Activated naive CD4-positive, alpha-beta T cell (primary cell): ENCODE measurements around the gene PERM1.

Experiments
- DNase-seq, 4 experiments: peaks; one replicate each; lab custom pipeline; 2025; lab: John Stamatoyannopoulos, UW

PERM1 gene

DNA sequence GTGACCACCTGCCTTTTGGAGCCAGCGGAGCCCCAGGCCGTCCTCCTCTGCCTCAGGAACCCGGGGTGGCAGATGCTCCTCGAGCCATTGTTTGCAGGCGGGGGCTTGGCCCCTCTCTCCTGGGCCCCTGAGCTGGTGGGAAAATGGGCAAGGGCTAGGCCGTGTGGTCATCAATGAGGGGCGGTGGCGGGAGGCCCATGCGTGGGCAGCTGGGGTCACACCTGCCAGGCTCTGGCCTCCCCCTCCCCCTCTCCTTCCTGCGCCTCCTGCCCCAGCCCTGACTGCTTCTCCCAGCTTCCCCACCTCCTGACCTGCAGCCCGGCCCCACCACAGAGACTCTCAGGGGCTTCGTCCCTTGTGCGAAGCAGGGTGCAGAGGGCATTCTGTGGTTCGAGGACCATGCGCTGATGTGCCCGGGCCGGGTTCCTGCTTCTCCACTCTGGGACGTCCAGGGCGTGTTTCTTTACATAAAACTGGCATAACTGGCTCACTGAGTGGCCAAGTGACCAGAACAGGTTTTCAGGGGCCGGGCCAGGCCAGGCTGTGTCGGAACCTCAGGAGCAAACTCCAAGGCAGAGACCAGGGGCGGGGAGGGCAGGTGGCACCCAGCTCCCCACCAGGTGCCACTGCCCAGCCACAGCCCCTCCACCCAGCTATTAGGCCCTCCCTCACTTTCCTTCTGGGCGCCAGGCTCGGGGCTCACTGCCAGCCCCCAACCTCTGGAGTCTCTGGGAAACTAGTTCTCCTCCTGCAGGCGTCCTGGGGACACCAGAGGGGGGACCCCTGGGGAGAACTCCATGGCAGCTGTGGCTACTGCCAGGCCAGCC is 48.9 kb downstream of the PERM1 start:
- DNase-seq, result no peak

DNA sequence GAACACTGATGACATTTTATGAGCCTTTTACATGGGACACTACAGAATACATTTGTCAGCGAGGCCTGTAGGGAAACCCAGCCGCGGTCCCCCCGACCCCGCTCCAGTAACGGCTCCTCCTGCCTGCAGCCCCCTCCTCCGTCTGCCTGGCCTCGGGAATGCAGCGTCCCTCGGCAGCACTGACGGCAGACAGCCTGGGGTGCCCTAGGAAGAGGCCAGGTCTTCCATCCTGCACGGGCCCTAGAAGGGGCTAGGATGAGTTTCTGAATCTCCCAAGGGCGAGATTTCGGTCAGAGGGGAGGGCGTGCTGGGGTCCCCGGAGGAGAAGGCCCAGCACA is 49.8 kb downstream of the PERM1 start:
- DNase-seq, result no peak

- no peak for DNase-seq
Measured at GRCh38 chr1:931380-932172, 50.3 kb downstream of the PERM1 start.

- no peak for DNase-seq
Measured at GRCh38 chr1:930633-931138, 51.2 kb downstream of the PERM1 start.

DNA sequence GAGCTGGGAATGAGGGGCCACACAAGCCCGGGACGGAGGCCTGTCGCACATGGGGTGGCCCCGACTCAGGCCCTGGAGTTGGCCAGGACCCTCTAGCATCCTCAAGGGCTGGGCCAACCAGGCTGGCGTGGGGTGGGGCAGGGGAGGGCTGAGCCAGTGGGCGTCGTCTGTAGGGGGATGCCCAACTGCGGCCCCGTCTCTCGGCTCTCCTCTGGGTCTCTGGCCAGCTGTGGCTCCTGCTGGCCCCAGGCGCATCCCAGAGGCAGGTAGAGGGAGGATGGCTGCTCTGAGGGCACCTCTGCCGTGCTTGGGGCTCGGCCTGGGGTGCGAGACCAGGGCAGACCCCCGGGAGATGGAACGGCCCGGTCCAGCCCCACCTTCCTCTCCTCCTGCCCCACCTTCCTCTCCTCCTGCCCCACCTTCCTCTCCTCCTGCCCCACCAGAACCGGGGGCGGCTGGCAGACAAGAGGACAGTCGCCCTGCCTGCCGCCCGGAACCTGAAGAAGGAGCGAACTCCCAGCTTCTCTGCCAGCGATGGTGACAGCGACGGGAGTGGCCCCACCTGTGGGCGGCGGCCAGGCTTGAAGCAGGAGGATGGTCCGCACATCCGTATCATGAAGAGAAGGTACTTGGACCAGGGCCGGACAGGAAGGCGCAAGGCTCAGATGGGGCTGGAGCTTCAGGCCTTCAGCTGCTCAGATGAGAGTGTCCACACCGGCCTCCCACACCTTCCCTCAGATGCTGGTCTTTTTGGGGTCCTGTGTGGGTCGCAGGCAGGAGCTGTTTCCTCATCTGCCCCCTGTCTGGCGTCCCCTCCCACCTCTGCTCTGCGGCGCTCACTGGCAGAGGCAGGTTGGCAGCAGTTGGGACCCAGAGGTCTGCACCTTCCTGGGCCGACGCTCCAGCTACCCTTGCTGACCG is 51.9 kb downstream of the PERM1 start:
- DNase-seq, result no peak

- DNase-seq, result no peak
Measured at GRCh38 chr1:928825-929661, 52.9 kb downstream of the PERM1 start.

DNA sequence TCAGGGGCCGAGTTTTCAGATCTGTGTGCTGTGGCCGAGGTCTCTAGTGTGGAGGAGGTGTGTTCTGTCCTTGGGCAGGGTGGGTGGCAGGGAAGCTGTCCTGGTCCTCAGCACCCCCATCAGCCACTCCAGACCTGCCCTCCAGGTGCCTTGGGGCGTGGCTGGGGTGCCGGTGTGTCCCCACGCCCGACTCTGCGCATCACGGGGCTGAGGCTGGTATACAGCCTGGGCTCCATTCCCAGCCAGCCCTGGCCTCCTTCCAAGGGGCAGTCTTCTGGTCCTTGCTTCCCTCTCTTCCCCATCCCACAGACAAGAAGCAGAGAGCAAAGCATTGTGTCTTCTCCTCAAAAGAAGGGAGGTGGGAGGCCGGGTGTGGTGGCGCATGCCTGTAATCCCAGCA is 54.1 kb downstream of the PERM1 start:
- no peak for DNase-seq

DNA sequence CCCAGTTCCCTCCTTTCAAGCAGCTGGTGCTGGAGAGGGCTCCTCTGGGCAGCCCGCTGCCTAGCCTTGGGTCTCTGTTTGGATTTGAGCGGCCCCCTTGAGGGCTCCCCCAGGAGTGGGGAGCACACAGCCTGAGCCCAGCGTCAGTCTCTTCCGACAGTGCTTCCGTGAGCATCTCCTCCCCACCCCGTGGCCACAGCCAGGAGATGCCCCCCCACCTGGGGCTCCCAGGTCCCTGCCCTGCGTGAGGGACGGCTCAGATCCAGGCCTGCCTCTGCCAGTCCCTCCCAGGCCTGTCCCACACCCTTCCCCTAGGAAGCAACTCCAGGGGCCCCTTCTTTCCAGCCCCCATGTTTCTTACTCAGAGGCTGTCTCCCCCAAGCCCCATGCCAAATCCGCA is 54.7 kb downstream of the PERM1 start:
- no peak for DNase-seq

GRCh38 chr1:925561-926421 is 56.1 kb downstream of the PERM1 start:
- no peak for DNase-seq
